Adipocyte (in vitro differentiated cells): ENCODE measurements around the gene FAM168A.

Source experiments
- DNase-seq: peaks from one replicate; pipeline ENCODE4 v3.0.0-alpha.2; 2015; ENCODE audit warnings: low read depth
- H3K27me3 ChIP-seq: replicated peaks from 2 replicates; pipeline ENCODE4 v1.7.0; 2013; ENCODE audit warnings: mild to moderate bottlenecking, low read length, moderate library complexity; ENCODE audit not compliant: control insufficient read depth, insufficient read depth
- H3K36me3 ChIP-seq: 2 replicates; pipeline ENCODE4 v1.7.0; 2013; ENCODE audit warnings: low read length, mild to moderate bottlenecking, moderate library complexity; ENCODE audit not compliant: control insufficient read depth, insufficient read depth, severe bottlenecking
- H3K4me1 ChIP-seq: 2 replicates; pipeline ENCODE4 v1.7.0; 2013; ENCODE audit warnings: mild to moderate bottlenecking, low read length, moderate library complexity; ENCODE audit not compliant: control insufficient read depth, insufficient read depth
- H3K4me3 ChIP-seq: 2 replicates; pipeline ENCODE4 v1.7.0; 2013; ENCODE audit warnings: mild to moderate bottlenecking, low read length, moderate library complexity
- H3K9ac ChIP-seq: 2 replicates; pipeline ENCODE4 v1.7.0; 2013; ENCODE audit warnings: mild to moderate bottlenecking, low read length, moderate library complexity
- H3K9me3 ChIP-seq: 2 replicates; pipeline ENCODE4 v1.7.0; 2013; ENCODE audit warnings: mild to moderate bottlenecking, low read length, moderate library complexity; ENCODE audit not compliant: control insufficient read depth

The FAM168A gene

DNA sequence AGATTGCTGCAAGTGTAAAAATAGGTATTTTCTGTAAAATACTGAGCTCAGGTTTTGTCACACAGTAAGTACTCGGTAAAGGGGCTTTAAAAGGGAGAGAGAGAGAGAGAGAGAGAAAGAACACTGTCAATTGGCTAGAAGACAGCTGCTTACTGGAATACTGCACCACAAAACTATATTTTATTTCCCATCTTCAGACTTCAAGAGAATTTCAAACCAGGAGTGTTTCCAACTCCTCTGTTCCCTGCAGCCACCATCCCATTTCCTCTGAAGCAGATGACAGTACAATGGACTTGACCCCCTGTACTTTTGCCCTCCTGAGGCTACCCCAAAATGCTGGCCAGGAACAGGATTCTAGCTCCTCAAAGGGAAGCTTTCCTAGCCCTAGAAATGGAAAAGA, 132.0 kb downstream of the FAM168A start:
- H3K27me3 ChIP-seq, result no peaks in the 10 kb centered on the region
- H3K9ac ChIP-seq, result peak overlapping the region; percentile 8
- peaks cover 84% of the 10 kb centered on the region for H3K4me1 ChIP-seq
- H3K36me3 ChIP-seq, result no peaks in the 10 kb centered on the region
- no peak for DNase-seq
- H3K4me3 ChIP-seq, result no peak overlapping the region
- H3K9me3 ChIP-seq, result no peaks in the 10 kb centered on the region

DNA sequence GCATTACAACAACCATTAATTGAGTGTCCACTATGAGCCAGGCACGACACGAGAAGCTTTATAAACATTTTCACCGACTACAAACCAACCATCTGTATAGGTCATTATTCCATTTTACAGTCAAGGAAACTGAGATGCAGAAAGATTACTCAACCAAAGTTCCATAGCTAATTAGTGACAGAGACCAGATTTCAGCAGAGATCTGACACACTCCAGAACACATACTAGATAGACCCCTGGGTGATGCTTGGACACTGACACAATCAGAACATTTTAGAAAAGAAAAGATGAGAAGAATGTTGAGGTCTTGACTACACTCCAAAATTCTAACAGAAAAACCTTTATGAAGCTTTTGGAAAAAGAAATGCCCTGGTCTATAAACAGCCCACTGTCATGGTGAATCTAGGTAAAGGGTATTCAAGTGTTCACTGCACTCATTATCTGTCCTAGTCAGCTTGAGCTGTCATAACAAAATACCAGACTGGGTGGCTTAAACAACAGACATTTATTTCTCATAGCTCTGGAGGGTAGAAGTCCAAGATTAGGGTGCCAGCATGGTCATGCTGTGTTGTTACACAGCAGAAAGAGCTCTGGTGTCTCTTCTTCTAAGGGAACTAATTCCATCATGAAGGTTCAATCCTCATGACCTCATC, 132.8 kb downstream of the FAM168A start:
- Histone ChIP-seq H3K9ac (peak overlapping the region; percentile 8), H3K27me3 (no peaks in the 10 kb centered on the region), H3K4me3 (no peak overlapping the region), H3K36me3 (no peaks in the 10 kb centered on the region), H3K9me3 (no peaks in the 10 kb centered on the region), H3K4me1 (peaks cover 84% of the 10 kb centered on the region)
- DNase-seq, result peak; percentile 64

DNA sequence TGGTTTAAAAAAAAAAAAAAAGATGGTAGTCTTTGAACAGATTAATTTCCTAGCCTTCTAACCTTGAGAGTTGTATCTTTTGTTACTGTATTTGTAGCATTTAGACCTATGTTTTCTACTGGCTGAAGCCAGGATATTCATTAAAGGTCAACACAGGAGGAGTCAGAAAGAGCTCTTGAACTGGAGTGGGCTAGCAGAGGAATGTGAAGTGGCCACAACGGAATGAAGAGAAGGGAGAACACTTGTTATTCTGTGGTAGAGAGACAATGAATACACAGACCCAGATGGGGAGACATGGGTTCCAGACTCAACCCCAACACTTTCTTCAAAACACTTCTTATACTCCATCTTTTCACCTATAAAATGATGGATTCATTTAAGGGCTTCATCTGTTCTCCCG, 133.6 kb downstream of the FAM168A start:
- Histone ChIP-seq H3K9me3 (no peaks in the 10 kb centered on the region), H3K9ac (no peak overlapping the region), H3K4me3 (no peak overlapping the region), H3K27me3 (no peaks in the 10 kb centered on the region), H3K36me3 (no peaks in the 10 kb centered on the region), H3K4me1 (peaks cover 81% of the 10 kb centered on the region)
- DNase-seq, result no peak

DNA sequence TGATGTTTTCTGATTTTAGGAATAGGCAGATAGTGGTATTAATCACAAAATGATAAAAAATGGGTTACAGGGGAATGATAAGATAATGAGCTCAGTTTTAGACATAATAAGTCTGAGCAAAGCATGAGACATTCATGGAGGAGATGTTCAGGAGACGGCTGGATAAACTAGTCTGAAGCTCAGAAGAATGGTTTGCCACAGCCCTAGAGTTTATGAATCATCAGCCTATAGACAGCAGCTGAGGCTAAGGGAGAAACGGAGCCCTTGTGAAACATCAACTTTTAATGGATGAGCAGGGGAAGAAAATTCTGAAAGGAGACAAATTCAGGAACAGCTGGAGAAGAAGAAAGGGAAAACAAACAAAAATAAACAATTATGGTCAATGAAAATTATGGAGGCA, 134.6 kb downstream of the FAM168A start:
- Histone ChIP-seq H3K9me3 (no peaks in the 10 kb centered on the region), H3K4me1 (peaks cover 71% of the 10 kb centered on the region), H3K27me3 (no peaks in the 10 kb centered on the region), H3K9ac (no peak overlapping the region), H3K36me3 (no peaks in the 10 kb centered on the region), H3K4me3 (no peak overlapping the region)
- DNase-seq, result peak; percentile 70

DNA sequence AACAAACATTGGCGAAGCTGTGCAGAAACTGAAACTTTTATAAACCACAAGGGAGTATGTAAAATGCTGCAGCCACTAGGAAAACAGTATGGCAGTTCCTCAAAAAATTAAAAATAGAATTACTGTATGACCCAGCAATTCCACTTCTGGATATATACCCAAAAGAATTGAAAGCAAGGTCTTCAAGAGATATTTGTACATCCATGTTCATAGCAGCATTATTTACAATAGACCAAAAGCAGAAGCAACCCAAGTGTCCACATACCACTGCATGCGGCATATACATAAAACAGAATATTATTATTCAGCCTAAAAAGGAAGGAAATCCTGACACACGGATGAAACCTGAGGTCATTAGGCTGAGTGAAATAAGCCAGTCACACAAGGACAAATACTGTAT, 135.9 kb downstream of the FAM168A start:
- Histone ChIP-seq H3K4me3 (peak overlapping the region; percentile 34), H3K27me3 (no peaks in the 10 kb centered on the region), H3K9ac (no peak overlapping the region), H3K4me1 (peaks cover 57% of the 10 kb centered on the region), H3K36me3 (no peaks in the 10 kb centered on the region), H3K9me3 (no peaks in the 10 kb centered on the region)
- DNase-seq, result no peak

DNA sequence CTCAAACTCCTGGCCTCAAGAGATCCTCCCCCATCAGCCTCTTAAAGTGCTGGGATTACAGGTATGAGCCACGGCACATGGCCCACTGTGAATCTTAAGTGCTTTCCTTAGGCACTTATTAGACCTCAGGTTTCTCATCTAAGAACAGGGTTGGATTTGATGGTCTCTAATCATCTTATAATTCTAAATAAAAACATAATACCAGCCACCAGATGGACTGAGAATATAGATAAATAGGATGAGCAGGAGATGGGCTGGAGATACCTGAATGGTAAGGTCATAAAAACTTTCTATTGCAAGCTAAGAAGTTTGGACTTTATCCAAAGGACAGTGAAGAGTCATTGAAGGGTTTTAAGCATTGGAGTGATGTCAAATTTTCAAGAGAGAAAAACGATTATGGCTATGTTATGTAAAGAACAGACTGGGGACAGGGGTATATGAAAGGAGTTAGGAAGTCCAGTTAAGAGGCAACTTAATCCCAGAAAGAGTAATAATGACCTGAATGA, 136.5 kb downstream of the FAM168A start:
- H3K4me1 ChIP-seq, result peaks cover 51% of the 10 kb centered on the region
- H3K36me3 ChIP-seq, result no peaks in the 10 kb centered on the region
- H3K27me3 ChIP-seq, result no peaks in the 10 kb centered on the region
- H3K9ac ChIP-seq, result no peak overlapping the region
- no peaks in the 10 kb centered on the region for H3K9me3 ChIP-seq
- DNase-seq, result no peak
- H3K4me3 ChIP-seq, result peak overlapping the region; percentile 34

DNA sequence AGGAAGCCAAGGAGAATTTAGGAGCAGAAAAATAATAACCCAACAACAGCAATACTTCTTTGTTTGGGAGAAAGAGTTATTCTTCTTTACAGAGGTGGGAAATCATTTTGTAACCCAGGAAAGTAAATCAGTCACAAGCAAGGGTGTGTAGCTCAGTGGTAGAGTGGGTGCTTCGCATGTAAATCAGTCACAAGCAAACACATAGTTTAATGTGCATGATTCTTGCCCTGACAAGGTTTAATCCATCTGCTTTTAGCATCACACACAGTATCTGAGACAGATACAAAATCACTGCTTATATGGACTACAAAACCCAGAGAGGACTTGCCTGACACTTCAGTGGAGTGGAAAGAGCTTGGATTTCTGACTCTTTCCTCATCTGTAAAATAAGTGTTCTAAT, 139.7 kb downstream of the FAM168A start:
- Histone ChIP-seq H3K9ac (no peak overlapping the region), H3K4me1 (peaks cover 29% of the 10 kb centered on the region)
- DNase-seq, result no peak

DNA sequence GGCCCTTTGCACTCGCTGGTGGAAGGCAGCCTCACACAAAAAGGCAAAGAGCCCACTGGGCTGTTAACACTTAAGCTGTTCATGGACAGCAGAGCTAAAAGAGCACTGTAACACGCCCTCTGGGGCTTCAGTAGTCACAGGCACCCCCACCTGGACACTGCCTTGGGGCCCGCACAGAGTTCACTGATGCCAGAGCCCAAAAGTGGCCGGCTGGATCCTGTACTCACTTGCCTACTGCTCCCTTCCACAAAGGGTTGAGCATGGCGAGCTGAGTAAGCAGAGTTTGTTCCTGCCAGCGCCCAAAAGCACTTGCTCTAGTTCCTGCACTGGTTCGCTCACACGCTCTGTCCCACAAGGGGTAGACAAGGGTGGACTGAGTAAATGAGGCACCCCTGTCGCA, 142.9 kb downstream of the FAM168A start:
- H3K4me1 ChIP-seq, result peaks cover 13% of the 10 kb centered on the region
- H3K27me3 ChIP-seq, result no peaks in the 10 kb centered on the region
- no peak for DNase-seq
- H3K4me3 ChIP-seq, result no peak overlapping the region
- no peaks in the 10 kb centered on the region for H3K9me3 ChIP-seq
- H3K9ac ChIP-seq, result no peak overlapping the region
- no peaks in the 10 kb centered on the region for H3K36me3 ChIP-seq

More for the DNA sequence above, 139.7 kb downstream of the FAM168A start:
- Histone ChIP-seq H3K9me3 (no peaks in the 10 kb centered on the region), H3K4me3 (no peak overlapping the region), H3K27me3 (no peaks in the 10 kb centered on the region), H3K36me3 (no peaks in the 10 kb centered on the region)

DNA sequence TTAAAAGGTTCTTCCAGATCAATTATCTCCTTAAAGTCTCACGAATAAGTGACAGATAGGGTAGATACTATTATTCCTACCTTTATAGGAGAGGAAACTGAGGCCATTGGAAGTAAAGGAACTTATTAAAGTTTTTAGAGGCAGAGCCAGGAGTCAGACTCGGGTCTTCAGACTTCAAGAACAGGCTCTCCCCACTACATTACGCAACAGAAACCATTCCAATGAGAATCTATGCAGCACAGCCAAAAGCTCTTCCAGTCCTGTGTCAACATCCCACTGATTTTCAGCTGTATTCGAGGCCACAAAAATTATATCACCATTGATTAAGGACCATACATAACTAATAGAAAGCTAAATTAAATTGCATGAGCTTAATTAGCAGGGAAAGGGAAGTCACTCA, 144.3 kb downstream of the FAM168A start:
- no peaks in the 10 kb centered on the region for H3K27me3 ChIP-seq
- no peaks in the 10 kb centered on the region for H3K9me3 ChIP-seq
- DNase-seq, result peak; percentile 66
- no peak overlapping the region for H3K4me3 ChIP-seq
- H3K4me1 ChIP-seq, result peaks cover 18% of the 10 kb centered on the region
- no peaks in the 10 kb centered on the region for H3K36me3 ChIP-seq
- no peak overlapping the region for H3K9ac ChIP-seq

DNA sequence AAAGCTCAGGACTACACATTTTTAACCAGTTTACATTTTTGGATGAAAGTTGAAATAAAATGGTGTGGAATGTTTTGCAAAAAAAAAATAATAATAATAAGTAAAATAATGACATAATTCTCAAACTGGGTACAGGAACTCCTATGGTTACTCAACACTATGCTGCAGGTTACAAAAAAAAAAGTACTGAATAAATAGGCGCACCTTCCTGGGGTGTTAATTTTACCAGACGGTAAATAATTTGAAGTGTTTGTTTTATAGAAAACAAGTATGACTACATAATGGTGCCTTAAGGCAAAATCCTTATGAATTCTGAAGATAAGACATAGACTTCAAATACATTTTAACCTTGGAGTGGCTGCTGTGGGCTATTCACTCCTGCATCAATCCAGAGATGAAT, 145.2 kb downstream of the FAM168A start:
- no peak overlapping the region for H3K4me3 ChIP-seq
- H3K9ac ChIP-seq, result no peak overlapping the region
- no peaks in the 10 kb centered on the region for H3K36me3 ChIP-seq
- H3K27me3 ChIP-seq, result no peaks in the 10 kb centered on the region
- H3K4me1 ChIP-seq, result peaks cover 18% of the 10 kb centered on the region
- no peaks in the 10 kb centered on the region for H3K9me3 ChIP-seq
- no peak for DNase-seq

DNA sequence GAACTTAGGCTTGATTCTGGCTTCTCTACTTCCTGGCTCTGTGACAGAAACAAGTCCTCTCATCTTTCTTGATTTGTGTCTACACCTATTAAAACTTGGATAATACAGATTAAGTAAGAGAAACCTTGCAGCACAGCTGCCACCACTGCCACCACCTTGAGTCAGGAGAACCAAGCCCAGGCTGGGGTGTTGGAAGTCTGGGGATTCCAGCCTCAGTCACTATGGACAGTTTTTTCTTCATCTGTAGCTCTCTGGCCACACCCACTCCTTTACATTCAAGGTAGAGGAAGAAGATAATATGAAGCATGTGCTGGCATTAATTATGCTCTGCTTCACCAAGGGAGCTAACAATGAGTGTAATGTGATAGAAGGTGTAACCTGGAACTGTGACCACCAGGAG, 146.0 kb downstream of the FAM168A start:
- H3K4me3 ChIP-seq, result no peak overlapping the region

DNA sequence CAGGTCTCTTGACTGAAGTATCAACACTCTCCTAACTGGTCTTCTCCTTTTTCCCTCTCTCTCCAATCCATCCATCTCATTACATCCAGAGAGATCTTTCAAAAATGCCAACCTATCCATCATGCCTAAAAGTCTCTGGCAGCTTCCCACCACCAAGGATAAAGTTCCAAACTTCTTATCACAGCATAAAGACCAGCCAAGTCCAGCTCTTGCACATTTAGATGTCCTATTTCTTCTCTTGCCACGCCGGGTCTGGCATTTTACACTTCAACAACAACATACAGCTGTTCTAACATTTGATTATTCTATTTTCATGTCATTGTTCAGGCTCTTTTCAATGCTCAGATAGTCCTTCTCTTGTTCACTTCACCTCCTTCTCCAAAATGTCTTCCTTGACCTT, 151.1 kb downstream of the FAM168A start:
- no peaks in the 10 kb centered on the region for H3K36me3 ChIP-seq
- no peak for DNase-seq
- peaks cover 16% of the 10 kb centered on the region for H3K4me1 ChIP-seq
- no peak overlapping the region for H3K4me3 ChIP-seq
- no peaks in the 10 kb centered on the region for H3K9me3 ChIP-seq
- H3K9ac ChIP-seq, result no peak overlapping the region
- H3K27me3 ChIP-seq, result no peaks in the 10 kb centered on the region

More for the DNA sequence above, 146.0 kb downstream of the FAM168A start:
- Histone ChIP-seq H3K4me1 (peaks cover 18% of the 10 kb centered on the region), H3K27me3 (no peaks in the 10 kb centered on the region), H3K36me3 (no peaks in the 10 kb centered on the region), H3K9ac (no peak overlapping the region), H3K9me3 (no peaks in the 10 kb centered on the region)
- no peak for DNase-seq
